ENCODE results near the gene FRAS1.

The FRAS1 gene

GRCh38 chr4:78557841-78558240 lies 500.7 kb downstream of the FRAS1 start:
- no peak for DNase-seq

GRCh38 chr4:78558410-78558809 lies 501.3 kb downstream of the FRAS1 start:
- no peak for DNase-seq

GRCh38 chr4:78560296-78560963 lies 503.3 kb downstream of the FRAS1 start:
- DNase-seq = no peak

- DNase-seq = no peak
These were observed 504.6 kb downstream of the FRAS1 start for GRCh38 chr4:78561677-78562076.

GRCh38 chr4:78562687-78563086 lies 505.6 kb downstream of the FRAS1 start:
- no peak for DNase-seq

GRCh38 chr4:78565971-78566372 lies 508.8 kb downstream of the FRAS1 start:
- DNase-seq = no peak

GRCh38 chr4:78566834-78567499 lies 509.8 kb downstream of the FRAS1 start:
- DNase-seq = no peak

GRCh38 chr4:78567500-78568060 lies 510.5 kb downstream of the FRAS1 start:
- DNase-seq = no peak

GRCh38 chr4:78568640-78569305 lies 511.6 kb downstream of the FRAS1 start:
- no peak for DNase-seq

- no peak for DNase-seq
These were observed 512.2 kb downstream of the FRAS1 start for GRCh38 chr4:78569306-78569821.

- DNase-seq = no peak
These were observed 513.0 kb downstream of the FRAS1 start for GRCh38 chr4:78570117-78570516.

- no peak for DNase-seq
These were observed 514.7 kb downstream of the FRAS1 start for GRCh38 chr4:78571804-78572203.

- DNase-seq = no peak
These were observed 521.7 kb downstream of the FRAS1 start for GRCh38 chr4:78578674-78579425.

- DNase-seq = no peak
These were observed 524.5 kb downstream of the FRAS1 start for GRCh38 chr4:78581618-78582017.

- DNase-seq = no peak
These were observed 527.9 kb downstream of the FRAS1 start for GRCh38 chr4:78584863-78585547.

GRCh38 chr4:78585633-78586032 lies 528.5 kb downstream of the FRAS1 start:
- DNase-seq = no peak

- no peak for DNase-seq
These were observed 531.9 kb downstream of the FRAS1 start for GRCh38 chr4:78588894-78589545.

- DNase-seq = no peak
These were observed 534.3 kb downstream of the FRAS1 start for GRCh38 chr4:78591404-78591803.

- DNase-seq = no peak
These were observed 535.1 kb downstream of the FRAS1 start for GRCh38 chr4:78592088-78592783.
